IPS-18a (cell line): ENCODE results near the gene MCRIP2.

ENCODE experiments used
- H3K27ac ChIP-seq: one replicate; pipeline ENCODE4 v1.5.1; 2013; ENCODE audit warnings: low read length
- H3K27me3 ChIP-seq: one replicate; pipeline ENCODE4 v1.6.1; 2013; ENCODE audit warnings: mild to moderate bottlenecking, low read length; ENCODE audit not compliant: control insufficient read depth, insufficient read depth
- H3K36me3 ChIP-seq: one replicate; pipeline ENCODE4 v1.6.1; 2013; ENCODE audit warnings: low read depth, low read length; ENCODE audit not compliant: control insufficient read depth
- H3K4me1 ChIP-seq: one replicate; pipeline ENCODE4 v1.6.1; 2013; ENCODE audit warnings: low read depth, low read length; ENCODE audit not compliant: control insufficient read depth
- H3K4me3 ChIP-seq: one replicate; pipeline ENCODE4 v1.5.1; 2013; ENCODE audit warnings: low read length
- H3K9ac ChIP-seq: one replicate; pipeline ENCODE4 v1.6.1; 2013; ENCODE audit warnings: mild to moderate bottlenecking, low read length, moderate library complexity
- H3K9me3 ChIP-seq: one replicate; pipeline ENCODE4 v1.6.1; 2013; ENCODE audit warnings: low read depth, low read length; ENCODE audit not compliant: control insufficient read depth

MCRIP2 gene

GRCh38 chr16:660132-660458, 18.5 kb downstream of the MCRIP2 start:
- Histone ChIP-seq H3K27ac (no peak overlapping the region), H3K9ac (no peak overlapping the region), H3K4me3 (no peak overlapping the region), H3K4me1 (no peaks in the 10 kb centered on the region), H3K36me3 (no peaks in the 10 kb centered on the region), H3K27me3 (no peaks in the 10 kb centered on the region), H3K9me3 (no peaks in the 10 kb centered on the region)

DNA sequence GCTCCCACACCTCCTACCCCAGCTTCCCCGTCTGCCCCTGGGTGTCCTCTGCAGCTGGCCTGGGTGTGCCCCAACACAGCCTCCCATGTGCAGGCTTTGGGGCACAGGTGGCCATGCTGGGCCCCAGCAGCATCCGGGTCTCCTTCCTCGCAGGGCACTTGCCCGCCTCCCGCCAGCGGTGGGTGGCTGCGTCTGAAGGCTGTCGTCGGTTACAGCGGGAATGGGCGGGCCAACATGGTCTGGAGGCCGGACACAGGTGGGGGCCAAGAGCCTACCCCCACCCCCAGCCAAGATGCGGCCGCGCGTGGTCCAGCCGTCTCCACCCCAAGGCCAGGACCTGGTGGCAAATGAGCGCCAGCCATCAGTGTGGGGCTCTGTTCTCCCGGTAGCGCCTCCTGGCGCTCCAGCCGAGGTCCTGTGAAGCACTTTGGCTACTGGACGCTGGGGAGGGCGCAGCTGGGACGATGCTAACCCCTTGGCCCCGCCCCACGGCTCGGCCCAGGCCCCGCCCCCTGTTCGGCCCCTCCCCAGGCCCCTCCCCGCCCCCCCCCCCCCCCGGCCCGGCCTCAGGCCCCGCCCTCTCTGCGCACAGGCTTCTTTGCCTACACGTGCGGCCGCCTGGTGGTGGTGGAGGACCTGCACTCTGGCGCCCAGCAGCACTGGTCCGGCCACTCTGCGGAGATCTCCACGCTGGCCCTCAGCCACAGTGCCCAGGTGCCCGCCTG, 19.0 kb downstream of the MCRIP2 start:
- Histone ChIP-seq H3K4me1 (no peaks in the 10 kb centered on the region), H3K27ac (no peak overlapping the region), H3K4me3 (no peak overlapping the region), H3K9me3 (no peaks in the 10 kb centered on the region), H3K36me3 (no peaks in the 10 kb centered on the region), H3K9ac (no peak overlapping the region), H3K27me3 (no peaks in the 10 kb centered on the region)

DNA sequence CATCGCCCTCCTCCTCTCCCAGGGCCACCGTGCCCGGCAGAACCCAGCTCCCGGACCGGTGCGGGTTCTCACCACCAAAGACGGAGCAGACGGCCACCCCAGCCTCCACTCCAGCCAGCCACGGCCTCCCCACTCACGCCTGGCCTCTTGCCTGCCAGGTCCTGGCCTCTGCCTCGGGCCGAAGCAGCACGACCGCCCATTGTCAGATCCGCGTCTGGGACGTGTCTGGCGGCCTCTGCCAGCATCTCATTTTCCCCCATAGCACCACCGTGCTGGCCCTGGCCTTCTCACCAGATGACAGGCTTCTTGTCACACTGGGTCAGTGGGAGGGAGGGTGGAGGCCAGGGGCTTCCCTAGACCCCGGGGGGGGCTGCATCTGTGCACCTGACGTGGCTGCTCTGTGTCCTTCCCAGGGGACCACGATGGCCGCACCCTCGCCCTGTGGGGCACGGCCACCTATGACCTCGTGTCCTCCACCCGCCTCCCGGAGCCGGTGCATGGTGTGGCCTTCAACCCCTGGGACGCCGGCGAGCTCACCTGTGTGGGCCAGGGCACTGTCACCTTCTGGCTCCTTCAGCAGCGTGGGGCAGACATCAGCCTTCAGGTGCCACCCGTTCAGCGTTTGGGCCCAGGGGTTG, 19.7 kb downstream of the MCRIP2 start:
- Histone ChIP-seq H3K36me3 (no peaks in the 10 kb centered on the region), H3K4me1 (no peaks in the 10 kb centered on the region), H3K9ac (no peak overlapping the region), H3K4me3 (no peak overlapping the region), H3K9me3 (no peaks in the 10 kb centered on the region), H3K27ac (no peak overlapping the region), H3K27me3 (no peaks in the 10 kb centered on the region)

DNA sequence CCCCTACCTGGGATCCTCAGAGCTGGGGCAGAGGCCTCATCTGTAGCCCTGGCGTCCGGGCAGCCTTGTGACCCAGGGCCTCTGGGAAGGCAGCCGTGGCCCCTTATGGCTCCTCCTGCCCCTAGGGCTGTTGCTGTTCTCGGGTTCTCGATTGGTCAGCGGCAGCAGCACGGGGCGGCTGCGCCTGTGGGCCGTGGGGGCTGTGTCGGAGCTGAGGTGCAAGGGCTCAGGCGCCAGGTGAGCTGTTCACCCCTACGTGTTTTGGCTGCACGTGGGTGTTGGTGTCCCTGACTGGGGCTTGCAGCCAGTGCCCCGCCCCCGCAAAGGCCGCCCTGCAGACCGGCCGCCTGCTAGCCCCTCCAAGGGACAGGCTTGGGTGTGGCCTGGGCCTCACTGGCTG, 20.5 kb downstream of the MCRIP2 start:
- H3K27me3 ChIP-seq: no peaks in the 10 kb centered on the region
- H3K9ac ChIP-seq: no peak overlapping the region
- H3K4me3 ChIP-seq: no peak overlapping the region
- no peak overlapping the region for H3K27ac ChIP-seq
- no peaks in the 10 kb centered on the region for H3K36me3 ChIP-seq
- H3K9me3 ChIP-seq: no peaks in the 10 kb centered on the region
- H3K4me1 ChIP-seq: no peaks in the 10 kb centered on the region

DNA sequence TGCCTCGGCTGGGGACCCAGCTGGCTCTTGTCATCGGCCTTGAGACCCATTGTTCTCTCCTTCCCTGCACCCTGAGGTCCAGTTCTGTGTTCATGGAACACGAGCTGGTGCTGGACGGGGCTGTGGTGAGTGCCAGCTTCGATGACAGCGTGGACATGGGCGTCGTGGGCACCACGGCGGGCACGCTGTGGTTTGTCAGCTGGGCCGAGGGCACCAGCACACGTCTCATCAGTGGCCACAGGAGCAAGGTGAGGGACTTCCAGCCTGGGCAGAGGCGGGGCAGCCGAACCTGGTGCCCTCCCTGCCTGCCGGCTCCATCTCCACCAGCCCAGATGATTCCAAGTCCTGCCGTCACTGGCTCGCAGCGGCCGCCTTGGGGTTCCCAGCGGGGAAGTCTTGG, 21.0 kb downstream of the MCRIP2 start:
- Histone ChIP-seq H3K9me3 (no peaks in the 10 kb centered on the region), H3K9ac (no peak overlapping the region)

DNA sequence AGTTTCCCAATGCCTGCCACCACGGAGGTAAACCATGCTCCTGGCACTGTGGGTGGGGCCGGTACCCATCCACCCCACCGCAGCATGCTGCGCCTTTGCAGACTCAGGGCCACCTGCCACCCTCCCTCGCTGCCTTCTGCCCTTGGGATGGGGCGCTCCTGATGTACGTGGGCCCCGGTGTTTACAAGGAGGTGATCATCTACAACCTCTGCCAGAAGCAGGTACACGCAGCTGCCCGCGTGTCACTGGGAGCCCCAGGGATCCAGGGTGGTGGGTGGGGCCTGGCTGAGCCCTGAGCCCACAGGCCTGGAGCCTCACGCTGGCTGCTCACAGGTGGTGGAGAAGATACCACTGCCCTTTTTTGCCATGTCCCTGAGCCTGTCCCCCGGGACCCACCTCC, 24.9 kb downstream of the MCRIP2 start:
- Histone ChIP-seq H3K9me3 (no peaks in the 10 kb centered on the region), H3K9ac (no peak overlapping the region), H3K27ac (no peak overlapping the region), H3K36me3 (peaks cover 22% of the 10 kb centered on the region), H3K4me1 (no peaks in the 10 kb centered on the region), H3K27me3 (no peaks in the 10 kb centered on the region), H3K4me3 (no peak overlapping the region)

More for the DNA sequence above, 21.0 kb downstream of the MCRIP2 start:
- Histone ChIP-seq H3K36me3 (no peaks in the 10 kb centered on the region), H3K27ac (no peak overlapping the region), H3K4me3 (no peak overlapping the region), H3K4me1 (no peaks in the 10 kb centered on the region), H3K27me3 (no peaks in the 10 kb centered on the region)

GRCh38 chr16:667113-667779, 25.6 kb downstream of the MCRIP2 start:
- no peak overlapping the region for H3K4me3 ChIP-seq
- H3K9me3 ChIP-seq: no peaks in the 10 kb centered on the region
- no peak overlapping the region for H3K9ac ChIP-seq
- no peak overlapping the region for H3K27ac ChIP-seq
- peaks cover 27% of the 10 kb centered on the region for H3K36me3 ChIP-seq
- no peaks in the 10 kb centered on the region for H3K27me3 ChIP-seq
- no peaks in the 10 kb centered on the region for H3K4me1 ChIP-seq

- Histone ChIP-seq H3K9me3 (no peaks in the 10 kb centered on the region), H3K27ac (no peak within 1 kb of the TSS), H3K9ac (peak within 1 kb of the TSS; percentile 72), H3K36me3 (peaks cover 34% of the 10 kb centered on the region), H3K4me1 (no peaks in the 10 kb centered on the region), H3K27me3 (no peaks in the 10 kb centered on the region), H3K4me3 (peak within 1 kb of the TSS; percentile 82)
These were observed 26.3 kb downstream of the MCRIP2 start, which contains the start of gene RHOT2 for GRCh38 chr16:667780-668518. RHOT2 (plus strand) TSS chr16:668132; CDS start chr16:668200, 68 bp downstream.

DNA sequence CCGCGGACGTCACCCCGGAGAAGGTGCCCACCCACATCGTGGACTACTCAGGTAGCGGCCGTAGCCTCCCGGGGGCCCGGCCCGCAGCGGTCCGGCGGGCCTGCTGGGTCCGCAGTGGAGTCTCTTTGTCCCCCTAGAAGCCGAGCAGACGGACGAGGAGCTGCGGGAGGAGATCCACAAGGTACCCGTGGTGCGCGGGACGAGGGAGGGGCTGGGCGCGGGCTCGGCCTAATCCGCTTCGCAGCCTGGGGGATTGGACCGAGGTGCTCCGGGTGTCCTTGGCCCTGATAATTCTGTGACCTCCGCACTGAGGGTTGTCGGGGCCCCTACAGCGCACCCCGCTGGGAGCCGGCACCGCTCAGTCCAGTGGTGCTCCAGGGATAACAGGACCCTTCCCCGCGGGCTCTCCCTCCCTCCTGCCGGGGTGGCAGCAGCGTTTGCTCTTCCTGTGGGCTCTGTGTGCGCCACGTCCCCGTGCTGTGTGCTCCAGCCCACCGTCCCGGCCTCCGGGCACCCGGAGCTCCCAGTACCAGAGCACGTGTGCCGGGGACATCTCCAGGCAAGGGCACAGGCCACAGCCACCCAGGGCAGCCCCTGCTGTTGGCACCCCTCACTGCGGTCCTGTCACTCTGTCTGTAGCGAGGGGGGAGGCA, 27.0 kb downstream of the MCRIP2 start:
- Histone ChIP-seq H3K9ac (peak overlapping the region; percentile 72), H3K4me1 (no peaks in the 10 kb centered on the region), H3K36me3 (peaks cover 41% of the 10 kb centered on the region), H3K9me3 (no peaks in the 10 kb centered on the region), H3K4me3 (peak overlapping the region; percentile 82), H3K27ac (no peak overlapping the region), H3K27me3 (no peaks in the 10 kb centered on the region)

DNA sequence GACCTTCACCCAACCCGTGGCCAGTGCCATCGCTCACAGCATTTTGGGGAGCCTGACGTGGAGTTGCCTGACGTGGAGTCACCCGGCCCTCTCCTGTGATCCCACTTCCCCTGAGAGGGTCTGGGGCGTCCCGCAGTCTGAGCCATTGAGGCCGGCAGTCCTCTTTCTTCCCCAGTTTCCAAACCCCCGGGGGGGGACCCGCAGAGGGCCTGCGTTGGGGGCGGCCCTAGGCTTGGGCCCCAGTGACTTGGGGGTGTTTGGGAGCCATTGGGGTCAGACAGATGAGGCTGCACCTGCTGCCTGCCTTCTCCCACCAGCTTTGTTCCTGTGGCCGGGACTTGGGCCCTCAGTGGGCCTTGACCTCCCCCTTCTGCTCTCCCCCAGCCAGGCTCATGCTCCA, 28.0 kb downstream of the MCRIP2 start:
- no peak overlapping the region for H3K4me3 ChIP-seq
- H3K36me3 ChIP-seq: peaks cover 45% of the 10 kb centered on the region
- H3K4me1 ChIP-seq: peaks cover under 1% of the 10 kb centered on the region
- H3K9ac ChIP-seq: no peak overlapping the region
- no peaks in the 10 kb centered on the region for H3K9me3 ChIP-seq
- H3K27ac ChIP-seq: no peak overlapping the region
- H3K27me3 ChIP-seq: no peaks in the 10 kb centered on the region
